Loucy (cell line): ENCODE measurements around the gene GTF3C1.

Experiments used
- CTCF ChIP-seq: fragments of 200-600 bp; sonication (generic); conservative IDR thresholded peaks from 2 replicates; pipeline ENCODE4 v1.5.1; 2014; ENCODE audit warnings: mild to moderate bottlenecking, antibody characterized with exemption, low read length
- EZH2phosphoT487 ChIP-seq: fragments of 200-600 bp; IDR thresholded peaks from 2 replicates; pipeline ENCODE4 v1.6.1; 2018; ENCODE audit warnings: antibody characterized with exemption, mild to moderate bottlenecking, moderate library complexity, borderline replicate concordance

- TF ChIP-seq CTCF (no peak), EZH2phosphoT487 (no peak)
Observed at GRCh38 chr16:27505297-27506236, 44.1 kb downstream of the GTF3C1 start.
